Measurements from ENCODE around the gene TCF25.
"Not testable (repeated sequence)": the region's sequence is repeated elsewhere in the genome, so short reads cannot be mapped to it uniquely, and the experiment has no call there.

The TCF25 gene

DNA sequence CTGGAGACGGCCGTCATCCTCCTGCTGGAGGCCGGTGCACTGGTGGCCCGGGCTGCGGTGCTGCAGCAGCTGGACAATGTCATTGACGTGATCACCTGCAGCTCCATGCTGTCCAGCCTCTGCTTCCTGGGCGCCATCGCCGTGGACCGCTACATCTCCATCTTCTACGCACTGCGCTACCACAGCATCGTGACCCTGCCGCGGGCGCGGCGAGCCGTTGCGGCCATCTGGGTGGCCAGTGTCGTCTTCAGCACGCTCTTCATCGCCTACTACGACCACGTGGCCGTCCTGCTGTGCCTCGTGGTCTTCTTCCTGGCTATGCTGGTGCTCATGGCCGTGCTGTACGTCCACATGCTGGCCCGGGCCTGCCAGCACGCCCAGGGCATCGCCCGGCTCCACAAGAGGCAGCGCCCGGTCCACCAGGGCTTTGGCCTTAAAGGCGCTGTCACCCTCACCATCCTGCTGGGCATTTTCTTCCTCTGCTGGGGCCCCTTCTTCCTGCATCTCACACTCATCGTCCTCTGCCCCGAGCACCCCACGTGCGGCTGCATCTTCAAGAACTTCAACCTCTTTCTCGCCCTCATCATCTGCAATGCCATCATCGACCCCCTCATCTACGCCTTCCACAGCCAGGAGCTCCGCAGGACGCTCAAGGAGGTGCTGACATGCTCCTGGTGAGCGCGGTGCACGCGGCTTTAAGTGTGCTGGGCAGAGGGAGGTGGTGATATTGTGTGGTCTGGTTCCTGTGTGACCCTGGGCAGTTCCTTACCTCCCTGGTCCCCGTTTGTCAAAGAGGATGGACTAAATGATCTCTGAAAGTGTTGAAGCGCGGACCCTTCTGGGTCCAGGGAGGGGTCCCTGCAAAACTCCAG is 46.4 kb downstream of the TCF25 start:
- no peak for DNase-seq (ENCODE audit: low read depth in 3 of 3)

DNA sequence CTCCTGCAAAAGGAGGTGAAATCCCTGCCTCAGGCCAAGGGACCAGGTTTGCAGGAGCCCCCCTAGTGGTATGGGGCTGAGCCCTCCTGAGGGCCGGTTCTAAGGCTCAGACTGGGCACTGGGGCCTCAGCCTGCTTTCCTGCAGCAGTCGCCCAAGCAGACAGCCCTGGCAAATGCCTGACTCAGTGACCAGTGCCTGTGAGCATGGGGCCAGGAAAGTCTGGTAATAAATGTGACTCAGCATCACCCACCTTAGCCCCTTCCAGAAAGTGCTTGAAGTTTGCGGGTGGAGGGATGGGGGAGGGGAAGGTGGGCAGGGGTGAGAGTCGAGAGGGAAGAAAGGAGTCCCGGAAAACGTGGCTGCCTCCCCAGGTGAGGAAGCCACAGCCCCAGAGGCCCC is 47.3 kb downstream of the TCF25 start:
- no peak for DNase-seq (ENCODE audit: low read depth in 3 of 3)

DNA sequence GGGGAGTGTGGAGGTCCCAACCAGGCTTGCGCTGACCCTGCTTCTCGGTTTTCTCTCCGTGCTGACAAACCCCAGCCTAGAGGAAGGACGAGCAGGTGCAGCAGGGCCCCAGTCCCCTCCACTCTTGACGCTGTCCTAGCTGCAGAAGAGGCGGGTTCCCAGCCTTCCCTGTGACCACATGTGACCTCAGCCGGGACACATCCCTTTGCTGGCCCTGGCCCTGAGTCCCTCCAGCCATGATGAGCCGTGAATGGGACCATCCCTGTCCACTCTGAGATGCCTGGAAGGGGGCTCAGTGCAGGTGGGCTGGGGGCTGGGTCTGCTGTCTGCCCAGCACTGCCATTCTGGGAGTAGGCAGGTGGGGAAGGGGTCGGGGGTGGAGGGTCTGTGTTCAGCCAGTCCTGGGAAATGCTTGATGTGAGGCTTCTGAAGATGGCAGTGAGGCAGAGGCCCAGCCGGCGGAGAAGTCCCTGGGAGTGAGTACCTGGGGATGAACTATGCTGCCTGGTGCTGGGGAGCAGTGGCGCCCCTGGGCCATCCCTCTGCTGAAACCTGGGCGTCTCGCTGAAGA is 47.8 kb downstream of the TCF25 start:
- no peak for DNase-seq (ENCODE audit: low read depth in 3 of 3)

DNA sequence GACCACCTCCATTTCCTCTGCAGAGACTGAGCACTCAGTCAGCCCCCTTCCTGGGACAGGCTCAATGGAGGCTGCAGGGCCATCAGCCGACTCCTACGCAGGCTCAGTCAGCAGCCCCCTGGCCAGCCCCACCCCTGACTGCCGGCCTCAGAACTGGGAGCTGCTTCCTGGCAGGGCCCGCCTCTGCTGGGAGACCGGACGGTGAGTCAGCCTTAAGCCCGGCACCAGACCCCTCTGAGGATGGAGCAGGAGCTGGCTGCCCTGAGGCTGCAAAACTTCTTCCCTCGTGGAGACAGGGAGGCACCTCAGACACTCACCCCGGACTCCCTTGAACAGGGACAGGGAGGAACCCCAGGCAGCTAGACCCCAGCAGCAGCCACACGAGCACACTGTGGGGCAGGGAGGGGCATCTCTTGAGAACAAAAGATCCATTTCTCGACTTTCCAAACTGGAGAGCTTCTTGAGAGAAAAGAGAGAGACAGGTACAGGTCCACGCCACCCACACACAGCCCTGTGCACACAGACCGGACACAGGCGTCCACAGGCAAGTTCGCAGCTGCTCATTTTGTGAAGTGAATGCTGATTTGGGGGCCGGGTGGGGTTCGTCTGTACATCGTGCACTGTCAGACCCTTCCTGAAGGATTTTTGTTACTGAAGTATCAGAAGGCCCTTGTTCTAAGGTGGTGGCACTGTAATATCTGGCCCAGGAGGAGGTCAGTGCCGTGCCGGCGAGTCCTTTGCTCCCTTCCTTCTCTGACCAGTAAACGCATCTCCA is 48.5 kb downstream of the TCF25 start:
- DNase-seq (ENCODE audit: low read depth in 3 of 3) = no peak

DNA sequence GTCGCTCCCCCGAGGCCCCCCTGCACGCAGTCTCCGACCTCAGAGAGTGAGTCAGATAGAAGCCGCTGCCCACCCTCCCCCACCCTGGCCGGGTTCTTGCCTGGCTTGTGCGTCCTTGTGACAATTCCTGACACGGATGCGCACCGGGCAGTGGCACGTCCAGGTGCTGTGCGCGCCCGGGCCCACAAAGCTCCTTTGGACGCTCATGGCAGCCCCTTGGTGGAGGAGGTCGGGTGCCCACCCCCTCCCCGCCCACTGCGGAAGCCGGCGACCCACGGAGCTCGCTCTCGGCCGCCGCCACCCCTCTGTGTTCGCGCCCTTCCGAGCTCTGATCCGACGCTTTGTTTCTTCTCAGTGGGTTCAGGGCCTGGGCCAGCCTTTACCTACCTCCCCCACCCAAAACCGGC is 49.1 kb downstream of the TCF25 start:
- DNase-seq (ENCODE audit: low read depth in 3 of 3) = no peak

DNA sequence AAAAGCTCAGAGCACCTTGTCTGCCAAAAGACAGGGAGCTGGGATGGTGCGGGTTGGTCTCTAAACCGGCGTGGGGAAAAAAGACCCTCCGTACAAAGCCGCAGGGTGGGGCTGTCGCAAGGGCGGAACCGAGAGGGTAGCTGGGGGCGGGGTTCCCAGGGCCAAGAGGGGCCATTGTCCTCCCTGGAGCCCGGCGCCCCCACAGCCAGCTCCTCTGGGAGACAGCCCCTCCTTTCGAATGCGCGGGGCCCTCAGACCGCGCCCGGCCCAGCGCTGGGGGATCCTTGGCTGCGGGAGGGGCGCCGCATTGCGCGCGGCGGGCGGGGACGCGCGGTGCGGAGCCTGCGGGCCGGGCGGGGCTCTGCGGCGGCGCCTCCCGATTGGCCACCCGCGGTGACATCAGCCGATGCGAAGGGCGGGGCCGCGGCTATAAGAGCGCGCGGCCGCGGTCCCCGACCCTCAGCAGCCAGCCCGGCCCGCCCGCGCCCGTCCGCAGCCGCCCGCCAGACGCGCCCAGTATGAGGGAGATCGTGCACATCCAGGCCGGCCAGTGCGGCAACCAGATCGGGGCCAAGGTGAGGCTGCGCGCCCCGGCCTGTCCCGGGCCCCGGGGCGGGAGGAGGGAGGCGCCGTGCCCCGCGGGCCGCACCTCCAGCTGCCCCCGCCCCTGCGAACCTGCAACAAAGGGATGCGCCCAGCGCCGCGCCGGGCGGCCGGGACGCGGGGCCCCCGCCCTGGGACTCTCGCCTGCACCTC is 49.7 kb downstream of the TCF25 start, which contains the start of gene TUBB3:
TUBB3 (plus strand) TSS at position 459 of the 756 bp plus-strand sequence; CDS start at position 519, 60 bp downstream.
- DNase-seq (ENCODE audit: low read depth in 3 of 3) = no peak

DNA sequence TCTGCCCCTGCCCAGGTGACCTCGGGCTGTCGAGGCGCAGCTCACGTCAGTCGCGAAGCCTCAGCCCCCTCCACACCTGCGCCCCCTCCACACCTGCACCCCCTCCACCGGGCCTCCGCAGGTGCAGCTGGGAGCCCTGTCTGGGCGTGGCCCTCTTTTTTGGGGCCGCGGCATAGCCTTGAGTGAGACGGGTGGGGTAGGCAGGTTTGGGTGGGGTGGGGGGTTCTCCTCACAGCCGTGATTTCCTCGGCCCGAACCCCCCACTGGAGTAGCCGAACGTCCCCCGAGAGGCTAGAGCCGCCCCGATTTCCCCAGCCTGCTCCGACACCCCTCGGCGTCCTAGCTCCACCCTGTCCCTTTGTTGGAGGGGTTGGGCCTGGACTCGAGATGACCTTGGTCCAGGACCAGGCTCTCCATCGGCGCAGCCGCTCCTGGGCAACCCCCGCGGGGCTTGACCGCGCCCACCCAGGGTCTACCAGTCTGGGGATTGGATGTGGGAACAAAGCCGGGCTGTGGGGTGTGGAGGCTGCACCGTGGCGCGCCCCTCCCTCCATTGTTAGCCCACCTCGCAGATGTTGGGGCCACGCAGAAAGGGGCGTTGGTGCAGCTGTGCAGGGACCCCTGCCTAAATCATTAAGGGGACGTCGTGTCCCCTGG is 50.4 kb downstream of the TCF25 start:
- DNase-seq (ENCODE audit: low read depth in 3 of 3) = no peak

DNA sequence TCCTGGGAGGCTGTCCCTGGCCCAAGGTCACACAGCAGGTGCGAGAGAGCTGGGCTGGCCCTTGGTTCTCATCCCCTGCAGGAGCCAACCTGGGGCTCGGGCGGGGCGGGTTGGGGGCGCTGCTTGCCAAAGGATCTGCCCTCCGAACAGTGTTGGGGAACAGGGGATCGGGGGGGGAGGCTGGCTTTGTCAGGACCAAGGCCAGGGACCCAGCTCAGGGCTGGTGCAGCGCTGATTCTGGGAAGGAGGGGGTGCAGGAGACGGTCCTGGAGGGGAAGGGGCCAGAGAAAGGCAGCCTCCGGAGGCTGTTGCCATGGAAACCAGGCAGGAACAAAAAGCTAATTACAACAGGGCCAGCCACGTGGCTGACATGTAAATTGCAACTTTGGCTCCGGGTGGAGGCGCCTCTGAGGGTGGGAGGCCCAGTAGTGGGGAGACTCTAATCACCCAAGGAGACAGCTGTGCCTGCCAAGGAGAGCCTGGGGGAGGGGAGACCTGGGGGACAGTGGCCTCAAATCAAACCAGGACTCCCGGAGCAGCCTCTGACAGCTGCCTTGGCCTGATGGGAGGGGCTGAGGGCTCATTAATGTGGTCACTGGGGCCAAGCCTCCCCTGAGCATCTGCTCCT is 51.0 kb downstream of the TCF25 start:
- no peak for DNase-seq (ENCODE audit: low read depth in 3 of 3)

DNA sequence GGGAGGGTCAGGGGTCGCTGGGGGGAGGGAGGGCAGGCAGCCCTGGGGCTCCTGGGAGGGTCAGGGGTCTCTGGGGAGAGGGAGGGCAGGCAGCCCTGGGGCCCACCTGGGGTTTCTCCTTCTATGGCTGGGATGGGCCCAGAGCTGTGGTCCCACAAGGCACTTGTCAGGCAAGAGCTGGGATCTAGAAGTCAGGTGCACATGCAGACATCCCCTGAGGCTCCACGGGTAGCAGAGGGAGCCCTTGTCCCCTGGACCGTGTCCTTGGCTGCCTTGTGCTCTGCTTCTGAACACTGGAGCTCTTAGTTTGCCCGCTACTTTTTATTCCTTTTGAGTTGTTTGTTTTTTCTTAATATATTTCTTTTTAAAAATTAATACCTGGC is 51.5 kb downstream of the TCF25 start:
- DNase-seq (ENCODE audit: low read depth in 3 of 3) = no peak

DNA sequence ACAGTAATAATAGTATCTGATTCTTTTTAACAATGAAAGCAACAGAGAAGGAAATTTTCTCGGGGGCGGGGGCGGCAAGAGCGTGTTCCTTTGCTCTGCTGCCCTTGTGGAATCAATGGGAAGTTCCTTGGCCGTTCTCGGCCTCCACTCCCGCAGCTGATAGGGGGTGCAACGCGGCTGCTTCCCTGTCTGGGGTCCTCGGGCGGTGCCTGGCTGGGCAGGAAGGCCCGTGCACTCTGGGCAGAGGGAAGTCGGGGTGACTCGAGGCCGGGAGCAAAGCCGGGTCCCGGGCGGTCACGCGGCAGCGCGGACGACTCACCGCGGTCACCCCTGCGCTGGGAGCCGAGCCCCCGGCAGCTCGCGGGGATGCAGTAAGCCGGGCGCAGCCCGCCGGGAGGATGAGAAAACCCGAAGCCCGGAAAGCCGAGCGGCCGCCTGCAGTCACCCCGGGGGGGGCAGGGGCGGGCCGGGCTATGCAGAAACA is 52.2 kb downstream of the TCF25 start:
- no peak for DNase-seq (ENCODE audit: low read depth in 3 of 3)

DNA sequence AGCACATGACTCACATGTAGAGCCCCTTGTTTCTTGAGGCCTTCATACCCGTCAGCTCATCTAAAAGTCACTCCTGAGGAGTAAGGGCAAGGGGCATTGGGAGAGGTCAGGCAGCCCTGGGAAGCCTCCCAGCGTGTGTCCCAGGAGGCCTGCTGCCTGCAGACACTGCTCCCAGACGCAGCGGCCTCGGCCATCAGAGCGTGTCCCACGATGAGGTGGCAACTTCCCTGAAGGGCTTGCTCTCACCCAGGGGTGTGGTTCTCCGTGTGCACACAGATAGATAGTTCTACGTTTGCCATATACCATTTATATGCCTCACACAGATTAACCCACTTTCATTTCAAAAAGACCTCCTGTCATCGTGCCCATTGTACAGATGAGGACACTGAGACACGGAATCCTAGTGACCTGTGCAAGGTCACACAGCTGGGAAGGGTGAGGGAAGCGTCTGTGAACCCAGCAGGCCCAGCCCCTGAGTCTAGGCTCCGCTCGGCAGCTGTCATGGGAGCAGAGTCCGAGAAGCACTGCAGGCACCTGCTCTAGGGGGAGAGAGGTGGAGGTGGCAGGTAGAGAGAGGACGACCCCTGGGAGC is 58.0 kb downstream of the TCF25 start:
- DNase-seq (ENCODE audit: low read depth in 3 of 3) = no peak

DNA sequence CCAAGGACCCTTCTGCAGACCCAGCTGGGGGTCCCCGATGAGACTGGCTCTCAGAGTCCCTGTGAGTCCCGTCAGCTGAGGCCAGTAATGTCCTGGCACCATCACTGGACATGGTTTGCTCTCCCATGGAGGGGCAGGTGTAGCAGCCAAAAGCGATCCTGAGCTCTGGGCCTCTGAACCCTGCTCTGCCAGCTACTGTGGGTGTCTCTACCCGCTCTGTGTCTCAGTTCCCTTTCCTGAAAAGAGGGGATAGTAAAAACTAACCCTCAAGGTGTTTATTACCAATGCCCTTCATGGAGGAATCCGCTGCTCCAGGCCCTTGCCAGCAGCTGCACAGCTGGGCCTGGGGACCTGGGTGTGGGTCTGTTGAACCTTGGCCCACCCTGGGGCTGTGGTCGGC is 58.6 kb downstream of the TCF25 start:
- no peak for DNase-seq (ENCODE audit: low read depth in 3 of 3)

DNA sequence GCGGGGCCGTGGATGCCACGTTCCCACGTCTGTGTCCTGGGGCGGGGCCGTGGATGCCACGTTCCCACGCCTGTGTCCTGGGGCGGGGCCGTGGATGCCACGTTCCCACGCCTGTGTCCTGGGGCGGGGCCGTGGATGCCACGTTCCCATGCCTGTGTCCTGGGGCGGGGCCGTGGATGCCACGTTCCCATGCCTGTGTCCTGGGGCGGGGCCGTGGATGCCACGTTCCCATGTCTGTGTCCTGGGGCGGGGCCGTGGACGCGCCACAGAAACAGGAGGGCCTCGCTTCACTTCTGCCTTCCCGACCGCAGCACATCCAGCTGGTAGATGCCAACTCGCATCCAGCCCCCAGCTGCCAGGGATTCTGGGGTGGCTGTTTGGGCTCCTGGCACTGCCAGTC is 60.6 kb downstream of the TCF25 start:
- not testable (repeated sequence) for DNase-seq (ENCODE audit: low read depth in 3 of 3)

DNA sequence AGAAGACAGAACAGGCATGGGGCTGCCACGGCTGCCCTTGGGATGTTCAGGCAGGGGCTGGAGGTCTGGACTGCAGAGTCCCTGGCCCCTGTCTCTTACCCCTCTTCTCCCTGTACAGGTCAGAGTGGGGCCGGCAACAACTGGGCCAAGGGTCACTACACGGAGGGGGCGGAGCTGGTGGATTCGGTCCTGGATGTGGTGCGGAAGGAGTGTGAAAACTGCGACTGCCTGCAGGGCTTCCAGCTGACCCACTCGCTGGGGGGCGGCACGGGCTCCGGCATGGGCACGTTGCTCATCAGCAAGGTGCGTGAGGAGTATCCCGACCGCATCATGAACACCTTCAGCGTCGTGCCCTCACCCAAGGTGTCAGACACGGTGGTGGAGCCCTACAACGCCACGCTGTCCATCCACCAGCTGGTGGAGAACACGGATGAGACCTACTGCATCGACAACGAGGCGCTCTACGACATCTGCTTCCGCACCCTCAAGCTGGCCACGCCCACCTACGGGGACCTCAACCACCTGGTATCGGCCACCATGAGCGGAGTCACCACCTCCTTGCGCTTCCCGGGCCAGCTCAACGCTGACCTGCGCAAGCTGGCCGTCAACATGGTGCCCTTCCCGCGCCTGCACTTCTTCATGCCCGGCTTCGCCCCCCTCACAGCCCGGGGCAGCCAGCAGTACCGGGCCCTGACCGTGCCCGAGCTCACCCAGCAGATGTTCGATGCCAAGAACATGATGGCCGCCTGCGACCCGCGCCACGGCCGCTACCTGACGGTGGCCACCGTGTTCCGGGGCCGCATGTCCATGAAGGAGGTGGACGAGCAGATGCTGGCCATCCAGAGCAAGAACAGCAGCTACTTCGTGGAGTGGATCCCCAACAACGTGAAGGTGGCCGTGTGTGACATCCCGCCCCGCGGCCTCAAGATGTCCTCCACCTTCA is 61.5 kb downstream of the TCF25 start:
- no peak for DNase-seq (ENCODE audit: low read depth in 3 of 3)

DNA sequence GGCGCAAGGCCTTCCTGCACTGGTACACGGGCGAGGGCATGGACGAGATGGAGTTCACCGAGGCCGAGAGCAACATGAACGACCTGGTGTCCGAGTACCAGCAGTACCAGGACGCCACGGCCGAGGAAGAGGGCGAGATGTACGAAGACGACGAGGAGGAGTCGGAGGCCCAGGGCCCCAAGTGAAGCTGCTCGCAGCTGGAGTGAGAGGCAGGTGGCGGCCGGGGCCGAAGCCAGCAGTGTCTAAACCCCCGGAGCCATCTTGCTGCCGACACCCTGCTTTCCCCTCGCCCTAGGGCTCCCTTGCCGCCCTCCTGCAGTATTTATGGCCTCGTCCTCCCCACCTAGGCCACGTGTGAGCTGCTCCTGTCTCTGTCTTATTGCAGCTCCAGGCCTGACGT is 62.2 kb downstream of the TCF25 start:
- DNase-seq (ENCODE audit: low read depth in 3 of 3) = not testable (repeated sequence)

DNA sequence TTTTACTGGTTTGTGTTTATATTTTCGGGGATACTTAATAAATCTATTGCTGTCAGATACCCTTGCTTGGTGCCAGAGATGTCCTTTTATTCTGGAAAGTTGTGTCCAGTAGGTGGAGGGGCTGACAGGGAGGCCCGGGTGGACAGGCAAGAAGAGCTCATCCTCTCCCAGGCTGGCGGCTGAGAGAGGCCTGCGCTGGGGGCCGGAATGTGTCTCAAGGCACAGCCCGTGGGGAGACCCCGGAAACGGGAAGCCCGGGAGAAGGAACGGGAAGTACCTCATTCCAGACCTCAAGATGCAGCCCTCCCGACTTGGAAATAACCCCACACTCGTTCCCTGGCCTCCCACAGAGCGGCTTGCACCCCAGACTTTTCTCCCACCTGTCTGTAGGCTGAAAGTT is 62.6 kb downstream of the TCF25 start:
- DNase-seq (ENCODE audit: low read depth in 3 of 3) = no peak

DNA sequence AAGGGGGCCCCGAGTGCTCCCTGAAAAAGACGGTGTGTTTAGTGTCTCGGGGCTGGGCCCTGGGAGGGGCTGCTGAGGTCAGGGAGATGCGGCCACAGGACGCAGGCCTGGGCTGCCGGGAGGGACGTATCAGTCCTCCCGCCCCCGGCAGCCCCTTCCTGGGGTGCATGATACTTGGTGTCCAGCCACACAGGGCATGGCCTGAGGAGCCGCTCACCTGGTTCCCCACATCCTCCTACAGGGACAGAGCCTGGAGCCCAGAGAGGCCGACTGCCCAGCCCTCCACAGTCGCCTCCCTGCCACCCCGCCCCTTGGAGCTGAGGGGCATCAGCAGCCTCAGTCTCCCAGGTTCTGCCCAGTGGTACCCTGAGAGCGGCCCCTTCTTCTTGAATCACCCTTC is 63.1 kb downstream of the TCF25 start:
- no peak for DNase-seq (ENCODE audit: low read depth in 3 of 3)

DNA sequence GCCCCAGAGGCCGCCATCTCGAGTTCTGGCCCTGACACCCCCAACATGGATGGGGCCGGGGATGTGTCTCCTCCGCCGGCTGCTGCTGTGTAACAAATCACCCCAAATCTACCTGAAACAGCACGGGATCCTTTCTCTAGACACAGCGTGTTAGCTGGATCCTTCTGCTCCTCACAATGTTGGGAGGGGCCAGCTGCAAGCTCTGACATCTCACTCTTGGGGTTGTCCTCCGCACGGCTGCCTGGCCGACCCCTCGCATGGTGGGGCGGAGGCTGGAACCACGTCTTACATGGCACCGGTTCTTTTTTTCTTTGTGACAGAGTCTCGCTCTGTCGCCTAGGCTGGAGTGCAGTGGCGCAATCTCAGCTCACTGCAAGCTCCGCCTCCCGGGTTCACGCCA is 63.6 kb downstream of the TCF25 start:
- DNase-seq (ENCODE audit: low read depth in 3 of 3) = no peak

DNA sequence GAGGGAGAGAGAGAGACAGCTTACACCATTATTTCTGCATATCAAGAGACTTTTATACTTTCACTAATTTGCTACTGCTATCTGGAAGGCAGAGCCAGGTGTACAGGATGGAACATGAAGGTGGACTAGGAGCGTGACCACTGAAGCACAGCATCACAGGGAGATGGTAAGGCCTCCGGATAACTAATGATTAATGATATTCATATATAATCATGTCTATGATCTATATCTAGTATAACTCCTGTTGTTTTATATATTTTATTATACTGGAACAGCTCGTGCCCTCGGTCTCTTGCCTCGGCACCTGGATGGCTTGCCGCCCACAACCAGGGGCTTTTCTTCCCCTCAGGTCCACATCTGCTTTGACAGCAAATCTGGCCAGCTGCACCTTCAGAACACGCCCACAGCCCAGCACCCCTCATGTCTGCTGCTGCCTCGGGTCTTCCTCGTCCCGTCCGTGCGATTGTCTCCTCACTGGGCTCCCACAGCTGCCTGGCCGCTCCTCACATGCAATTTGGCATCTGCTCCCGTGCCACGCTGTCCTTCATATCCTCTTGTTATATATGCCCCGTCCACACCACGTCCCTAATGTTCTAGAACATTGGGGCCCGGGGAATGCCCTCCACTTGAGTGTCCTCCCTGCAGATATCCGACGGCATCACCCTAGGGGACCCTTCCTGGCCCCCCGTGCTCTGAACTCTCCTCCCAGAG is 64.9 kb downstream of the TCF25 start:
- DNase-seq (ENCODE audit: low read depth in 3 of 3) = no peak
